ENCODE results near the gene RAVER2.

- TF ChIP-seq CTCF (IDR thresholded peaks at IDR 0.05) (no peak), POLR2A (IDR thresholded peaks at IDR 0.05) (no peak)
These were observed 135.6 kb downstream of the RAVER2 start for GRCh38 chr1:64880449-64880848.

Measured in body of pancreas (tissue), 4 donors.